ENCODE measurements around the gene NOS2.
"Not testable (repeated sequence)": the region's sequence is repeated elsewhere in the genome, so short reads cannot be mapped to it uniquely, and the experiment has no call there.

Gene NOS2

GRCh38 chr17:27783440-27784350 lies 16.6 kb downstream of the NOS2 start:
- no peak for FAIRE-seq

- FAIRE-seq: no peak
These were observed 17.5 kb downstream of the NOS2 start for GRCh38 chr17:27782791-27783206.

- no peak for FAIRE-seq
These were observed 19.4 kb downstream of the NOS2 start for GRCh38 chr17:27780828-27781404.

GRCh38 chr17:27780092-27780827 lies 20.1 kb downstream of the NOS2 start:
- FAIRE-seq: no peak

- FAIRE-seq: no peak
These were observed 22.1 kb downstream of the NOS2 start for GRCh38 chr17:27778183-27778582.

- no peak for FAIRE-seq
These were observed 23.3 kb downstream of the NOS2 start for GRCh38 chr17:27776882-27777624.

- no peak for FAIRE-seq
These were observed 28.7 kb downstream of the NOS2 start for GRCh38 chr17:27771586-27771985.

- FAIRE-seq: no peak
These were observed 29.5 kb downstream of the NOS2 start for GRCh38 chr17:27770877-27771276.

GRCh38 chr17:27768858-27769410 lies 31.4 kb downstream of the NOS2 start:
- no peak for FAIRE-seq

- FAIRE-seq: no peak
These were observed 33.9 kb downstream of the NOS2 start for GRCh38 chr17:27766438-27766837.

GRCh38 chr17:27765353-27765752 lies 35.0 kb downstream of the NOS2 start:
- no peak for FAIRE-seq

GRCh38 chr17:27764589-27764988 lies 35.7 kb downstream of the NOS2 start:
- FAIRE-seq: no peak

- no peak for FAIRE-seq
These were observed 37.6 kb downstream of the NOS2 start for GRCh38 chr17:27762527-27763305.

- FAIRE-seq: not testable (repeated sequence)
These were observed 39.4 kb downstream of the NOS2 start for GRCh38 chr17:27760931-27761330.

- FAIRE-seq: no peak
These were observed 40.1 kb downstream of the NOS2 start for GRCh38 chr17:27760069-27760885.

- FAIRE-seq: no peak
These were observed 40.8 kb downstream of the NOS2 start for GRCh38 chr17:27759528-27759927.

- FAIRE-seq: no peak
These were observed 43.6 kb downstream of the NOS2 start for GRCh38 chr17:27756467-27757371.

GRCh38 chr17:27755706-27756466 lies 44.4 kb downstream of the NOS2 start:
- FAIRE-seq: no peak

GRCh38 chr17:27754549-27754948 lies 45.8 kb downstream of the NOS2 start:
- no peak for FAIRE-seq

Measured in colon (tissue), 2 donors.